Panc1 (cell line): ENCODE measurements around the gene TMEM109. TPM values are rescaled to one million over a fixed set of nuclear protein-coding genes. Genes with fewer than 3 reads are reported as not detected.

ENCODE experiments used
- ATAC-seq: fragments of 200-7000 bp; cut with Tn5 transposase; 2 replicates; pipeline ENCODE4 v1.9.1; 2020; ENCODE audit warnings: mild to moderate bottlenecking, moderate library complexity
- BruUV-seq: library from RNA; stranded (reverse); fragments of 400-500 nt; replicated peaks from 2 replicates; lab custom pipeline; 2021; lab: Mats Ljungman, UMichigan
- CTCF ChIA-PET: fragments of 300-600 bp; sonication (Branson Sonifier 250); formaldehyde crosslinking; loops from one replicate; lab custom pipeline; 2022; ENCODE audit warnings: antibody characterized with exemption; lab: Charles Lee
- POLR2A ChIA-PET: fragments of 300-600 bp; sonication (Branson Sonifier 250); formaldehyde crosslinking; loops from one replicate; lab custom pipeline; 2022; ENCODE audit warnings: antibody characterized with exemption; lab: Charles Lee
- DNase-seq: peaks from one replicate; pipeline ENCODE4 v3.0.0-alpha.2; 2010; ENCODE audit warnings: low read depth, low spot score
- H3K27ac ChIP-seq: 2 replicates; pipeline ENCODE4 v1.5.1; 2011; ENCODE audit warnings: mild to moderate bottlenecking, low read length, inconsistent platforms
- H3K27me3 ChIP-seq: fragments of 200-500 bp; sonication (Bioruptor generic); 2 replicates; pipeline ENCODE4 v1.6.0; 2014; ENCODE audit warnings: low read length, inconsistent platforms; ENCODE audit not compliant: control insufficient read depth, insufficient read depth
- H3K36me3 ChIP-seq: fragments of 200-500 bp; sonication (Bioruptor generic); 2 replicates; pipeline ENCODE4 v1.5.1; 2014; ENCODE audit warnings: inconsistent platforms, mild to moderate bottlenecking, low read length, moderate library complexity; ENCODE audit not compliant: control insufficient read depth, insufficient read depth
- H3K4me1 ChIP-seq: 2 replicates; pipeline ENCODE4 v1.5.1; 2011; ENCODE audit warnings: inconsistent platforms, mild to moderate bottlenecking, low read length, moderate library complexity; ENCODE audit not compliant: control insufficient read depth, insufficient read depth
- H3K4me3 ChIP-seq, 2 experiments: 2 replicates each; pipeline ENCODE4 v1.5.1; 2011 to 2012; ENCODE audit warnings: low read depth in 2 of 2, low read length in 2 of 2, mild to moderate bottlenecking in 2 of 2, inconsistent platforms in 1 of 2, moderate library complexity in 1 of 2
- H3K9me3 ChIP-seq: fragments of 200-500 bp; sonication (Bioruptor generic); 2 replicates; pipeline ENCODE4 v1.5.1; 2014; ENCODE audit warnings: low read depth, mild to moderate bottlenecking, inconsistent platforms, low read length, moderate library complexity; ENCODE audit not compliant: control insufficient read depth, insufficient read depth
- CTCF ChIP-seq: fragments of 450-650 bp; IDR thresholded peaks from 2 replicates; pipeline ENCODE4 v1.5.1; 2017; ENCODE audit warnings: mild to moderate bottlenecking
- POLR2AphosphoS5 ChIP-seq: IDR thresholded peaks from 2 replicates; pipeline ENCODE4 v1.6.1; 2012; ENCODE audit warnings: mild to moderate bottlenecking, low read depth, low read length, moderate library complexity
- SIN3A ChIP-seq: IDR thresholded peaks from 2 replicates; pipeline ENCODE4 v1.6.1; 2012; ENCODE audit warnings: low read depth, mild to moderate bottlenecking, low read length, moderate library complexity, borderline replicate concordance; ENCODE audit not compliant: insufficient read depth
- TCF7L2 ChIP-seq: IDR thresholded peaks from 2 replicates; pipeline ENCODE4 v1.6.1; 2011; ENCODE audit warnings: mild to moderate bottlenecking, low read depth, low read length, inconsistent platforms
- in situ Hi-C: cut with HindIII; loops from 2 replicates; pipeline ENCODE4 v1.10.0; 2016; ENCODE audit warnings: low sequenced_read_pairs, low pct_unique_long_range_greater_than_20kb
- intact Hi-C: fragments of 100-400 bp; cut with micrococcal nuclease; formaldehyde crosslinking; loops from one replicate; pipeline ENCODE4 v1.10.0; 2022; ENCODE audit not compliant: unreplicated experiment
- total RNA-seq: library from RNA; stranded (reverse); gene quantifications from one replicate; pipeline ENCODE4 v1.2.1, GENCODE V29; 2021; ENCODE audit not compliant: unreplicated experiment
- TF ChIP-seq, protein P1 (sequence below), 2 experiments: IDR thresholded peaks; 2 replicates each; pipeline ENCODE4 v1.6.1; 2011 to 2012; ENCODE audit warnings: low read depth in 2 of 2, control low read depth in 1 of 2, low read length in 1 of 2, mild to moderate bottlenecking in 1 of 2, moderate library complexity in 1 of 2; ENCODE audit not compliant: insufficient read depth in 1 of 2

Gene TMEM109
- total RNA-seq, 1 experiment from 2014 or later = 91.8 TPM

DNA sequence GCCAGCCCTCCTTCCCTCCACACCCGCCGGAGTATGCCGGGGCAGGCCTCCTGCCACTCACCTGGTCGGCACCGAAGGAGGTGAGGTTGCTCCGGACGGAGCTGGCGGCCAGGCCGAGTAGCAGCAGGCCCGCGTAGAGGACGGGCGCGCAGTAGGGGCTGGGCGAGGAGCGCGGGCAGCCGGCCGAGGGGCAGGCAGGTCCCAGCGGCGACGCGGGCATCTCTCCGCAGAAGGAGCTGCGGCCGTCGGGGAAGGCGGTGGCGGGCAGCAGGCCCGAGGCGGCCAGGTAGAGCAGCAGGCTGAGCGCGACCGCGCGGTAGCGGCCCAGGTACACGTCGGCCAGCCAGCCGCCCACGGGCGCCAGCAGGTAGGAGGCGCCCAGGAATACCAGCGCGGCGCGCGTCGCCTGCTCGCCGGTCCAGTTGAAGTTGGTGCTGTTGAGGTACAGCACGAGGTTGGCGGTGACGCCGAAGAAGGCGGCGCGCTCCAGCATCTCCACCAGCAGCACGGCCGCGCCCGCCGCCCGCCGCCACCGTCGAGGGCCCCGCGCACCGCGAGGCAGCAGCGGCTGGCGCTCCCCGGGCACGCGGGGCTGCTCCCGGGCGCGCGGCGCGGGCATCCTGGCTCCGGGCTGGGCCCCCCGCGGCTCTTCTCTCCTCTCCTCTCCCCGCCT lies 37.1 kb downstream of the TMEM109 start:
- CTCF ChIA-PET = no interaction called here
- POLR2A ChIA-PET = no interaction called here
- Histone ChIP-seq H3K27ac (no peak overlapping the region), H3K36me3 (no peaks in the 10 kb centered on the region), H3K4me1 (no peaks in the 10 kb centered on the region), H3K9me3 (no peaks in the 10 kb centered on the region), H3K4me3 (no peak overlapping the region), H3K27me3 (no peaks in the 10 kb centered on the region)
- TF ChIP-seq SIN3A (no peak), CTCF (no peak), POLR2AphosphoS5 (no peak), TCF7L2 (no peak)
- TF ChIP-seq, protein P1, sequence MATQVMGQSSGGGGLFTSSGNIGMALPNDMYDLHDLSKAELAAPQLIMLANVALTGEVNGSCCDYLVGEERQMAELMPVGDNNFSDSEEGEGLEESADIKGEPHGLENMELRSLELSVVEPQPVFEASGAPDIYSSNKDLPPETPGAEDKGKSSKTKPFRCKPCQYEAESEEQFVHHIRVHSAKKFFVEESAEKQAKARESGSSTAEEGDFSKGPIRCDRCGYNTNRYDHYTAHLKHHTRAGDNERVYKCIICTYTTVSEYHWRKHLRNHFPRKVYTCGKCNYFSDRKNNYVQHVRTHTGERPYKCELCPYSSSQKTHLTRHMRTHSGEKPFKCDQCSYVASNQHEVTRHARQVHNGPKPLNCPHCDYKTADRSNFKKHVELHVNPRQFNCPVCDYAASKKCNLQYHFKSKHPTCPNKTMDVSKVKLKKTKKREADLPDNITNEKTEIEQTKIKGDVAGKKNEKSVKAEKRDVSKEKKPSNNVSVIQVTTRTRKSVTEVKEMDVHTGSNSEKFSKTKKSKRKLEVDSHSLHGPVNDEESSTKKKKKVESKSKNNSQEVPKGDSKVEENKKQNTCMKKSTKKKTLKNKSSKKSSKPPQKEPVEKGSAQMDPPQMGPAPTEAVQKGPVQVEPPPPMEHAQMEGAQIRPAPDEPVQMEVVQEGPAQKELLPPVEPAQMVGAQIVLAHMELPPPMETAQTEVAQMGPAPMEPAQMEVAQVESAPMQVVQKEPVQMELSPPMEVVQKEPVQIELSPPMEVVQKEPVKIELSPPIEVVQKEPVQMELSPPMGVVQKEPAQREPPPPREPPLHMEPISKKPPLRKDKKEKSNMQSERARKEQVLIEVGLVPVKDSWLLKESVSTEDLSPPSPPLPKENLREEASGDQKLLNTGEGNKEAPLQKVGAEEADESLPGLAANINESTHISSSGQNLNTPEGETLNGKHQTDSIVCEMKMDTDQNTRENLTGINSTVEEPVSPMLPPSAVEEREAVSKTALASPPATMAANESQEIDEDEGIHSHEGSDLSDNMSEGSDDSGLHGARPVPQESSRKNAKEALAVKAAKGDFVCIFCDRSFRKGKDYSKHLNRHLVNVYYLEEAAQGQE (IDR thresholded peaks at IDR 0.05; ENCODE audit: insufficient read depth in 1 of 2, low read depth in 2 of 2, low read length in 1 of 2) = no peak
- intact Hi-C loops (no loop called here), in situ Hi-C loops (no loop called here)
- ATAC-seq = no peak
- DNase-seq = no peak
- BruUV-seq = no TSS peak

- H3K4me3 ChIP-seq = no peak overlapping the region
- no peaks in the 10 kb centered on the region for H3K27me3 ChIP-seq
- no peaks in the 10 kb centered on the region for H3K36me3 ChIP-seq
- BruUV-seq = no TSS peak
- ATAC-seq (no peak), DNase-seq (no peak)
- in situ Hi-C loops (no loop called here), intact Hi-C loops (no loop called here)
- TF ChIP-seq SIN3A = no peak
- no peak for TF ChIP-seq CTCF
- no peak for TF ChIP-seq POLR2AphosphoS5
- TF ChIP-seq, protein P1 (IDR thresholded peaks at IDR 0.05; ENCODE audit: insufficient read depth in 1 of 2, low read depth in 2 of 2, low read length in 1 of 2) = no peak
- no peak for TF ChIP-seq TCF7L2
- H3K4me1 ChIP-seq = no peaks in the 10 kb centered on the region
- H3K9me3 ChIP-seq = no peaks in the 10 kb centered on the region
- peak overlapping the region; percentile 78; the same call in 1 of the 2 replicates for H3K27ac ChIP-seq
- CTCF ChIA-PET = no interaction called here
- POLR2A ChIA-PET = no interaction called here
Observed at GRCh38 chr11:60951606-60951903, 37.6 kb downstream of the TMEM109 start.
